AG09319 (cell line): ENCODE measurements around the gene TMCC1.
"Not testable (repeated sequence)": the region's sequence is repeated elsewhere in the genome, so short reads cannot be mapped to it uniquely, and the experiment has no call there.

Experiments used
- DNase-seq: peaks from one replicate; pipeline ENCODE4 v3.0.0-alpha.2; 2010; ENCODE audit warnings: low read depth; ENCODE audit errors: extremely low read depth
- CTCF ChIP-seq: IDR thresholded peaks from 2 replicates; pipeline ENCODE4 v1.5.1; 2011; ENCODE audit warnings: low read depth, mild to moderate bottlenecking, inconsistent platforms, low read length, moderate library complexity

TMCC1 gene

GRCh38 chr3:129917423-129918007 is 24.0 kb upstream of the TMCC1 start:
- DNase-seq: no peak
- TF ChIP-seq CTCF: no peak

- no peak for TF ChIP-seq CTCF
- no peak for DNase-seq
These were observed 20.1 kb upstream of the TMCC1 start for GRCh38 chr3:129913618-129914017.

- no peak for DNase-seq
These were observed 17.9 kb upstream of the TMCC1 start for GRCh38 chr3:129911261-129911861.

GRCh38 chr3:129909235-129909634 is 15.7 kb upstream of the TMCC1 start:
- DNase-seq: not testable (repeated sequence)

More at GRCh38 chr3:129911261-129911861, 17.9 kb upstream of the TMCC1 start:
- no peak for TF ChIP-seq CTCF

- no peak for DNase-seq
- no peak for TF ChIP-seq CTCF
These were observed 14.9 kb upstream of the TMCC1 start for GRCh38 chr3:129908417-129908816.

- not testable (repeated sequence) for DNase-seq
These were observed 7.8 kb upstream of the TMCC1 start for GRCh38 chr3:129901272-129901671.

GRCh38 chr3:129897026-129897425 is 3.5 kb upstream of the TMCC1 start:
- TF ChIP-seq CTCF: no peak
- no peak for DNase-seq

- TF ChIP-seq CTCF: no peak
- DNase-seq: no peak
These were observed 492 bp downstream of the TMCC1 start for GRCh38 chr3:129892857-129893580.
